Memory B cell (primary cell): Measurements from ENCODE around the gene SLC25A26.
"Not testable (repeated sequence)": the region's sequence is repeated elsewhere in the genome, so short reads cannot be mapped to it uniquely, and the experiment has no call there.

Experiments
- ATAC-seq: fragments of 150-1000 bp; cut with Tn5 transposase; 2 replicates; pipeline ENCODE4 v1.10.0; 2021; ENCODE audit warnings: low read depth, mild to moderate bottlenecking, moderate library complexity
- DNase-seq, 2 donors: peaks; one replicate each; pipeline ENCODE4 v3.0.0; 2022; ENCODE audit warnings: low spot score in 2 of 2
- H3K27ac Mint-ChIP-seq: one replicate; pipeline ENCODE4 v1.8.0; 2022; ENCODE audit warnings: mild to moderate bottlenecking, moderate library complexity, mixed read lengths
- H3K27me3 Mint-ChIP-seq: one replicate; pipeline ENCODE4 v1.8.0; 2022; ENCODE audit warnings: mixed read lengths
- H3K36me3 Mint-ChIP-seq: one replicate; pipeline ENCODE4 v1.8.0; 2022; ENCODE audit warnings: mild to moderate bottlenecking, mixed read lengths
- H3K4me1 Mint-ChIP-seq: one replicate; pipeline ENCODE4 v1.8.0; 2022; ENCODE audit warnings: mixed read lengths
- H3K4me3 Mint-ChIP-seq: one replicate; pipeline ENCODE4 v1.8.0; 2022; ENCODE audit warnings: mild to moderate bottlenecking, moderate library complexity, mixed read lengths
- H3K9me3 Mint-ChIP-seq: one replicate; pipeline ENCODE4 v1.8.0; 2022; ENCODE audit warnings: mixed read lengths

The SLC25A26 gene

GRCh38 chr3:66299085-66299484, 78.3 kb downstream of the SLC25A26 start:
- ATAC-seq, result not testable (repeated sequence)

GRCh38 chr3:66299891-66300290, 79.1 kb downstream of the SLC25A26 start:
- Mint-ChIP-seq H3K4me3 (no peak overlapping the region), H3K27me3 (no peaks in the 10 kb centered on the region), H3K36me3 (peaks cover under 1% of the 10 kb centered on the region), H3K4me1 (peaks cover 30% of the 10 kb centered on the region), H3K27ac (no peak overlapping the region), H3K9me3 (no peaks in the 10 kb centered on the region)
- DNase-seq (no peak), ATAC-seq (no peak)

More at GRCh38 chr3:66299085-66299484, 78.3 kb downstream of the SLC25A26 start:
- DNase-seq, H3K9me3 Mint-ChIP-seq, H3K36me3 Mint-ChIP-seq, H3K27ac Mint-ChIP-seq, H3K27me3 Mint-ChIP-seq, H3K4me3 Mint-ChIP-seq: not testable (repeated sequence)
- peaks cover 24% of the 10 kb centered on the region for H3K4me1 Mint-ChIP-seq

GRCh38 chr3:66302288-66302687, 81.5 kb downstream of the SLC25A26 start:
- Mint-ChIP-seq H3K4me1 (peaks cover 39% of the 10 kb centered on the region), H3K4me3 (no peak overlapping the region), H3K27me3 (no peaks in the 10 kb centered on the region), H3K9me3 (peaks cover 3% of the 10 kb centered on the region), H3K27ac (peak overlapping the region; percentile 83), H3K36me3 (peaks cover 17% of the 10 kb centered on the region)
- DNase-seq (no peak), ATAC-seq (peak; percentile 82)

GRCh38 chr3:66303491-66303901, 82.7 kb downstream of the SLC25A26 start:
- ATAC-seq (peak; percentile 52), DNase-seq (no peak)
- H3K36me3 Mint-ChIP-seq, result peaks cover 20% of the 10 kb centered on the region
- H3K27me3 Mint-ChIP-seq, result no peaks in the 10 kb centered on the region
- peaks cover 3% of the 10 kb centered on the region for H3K9me3 Mint-ChIP-seq
- peaks cover 34% of the 10 kb centered on the region for H3K4me1 Mint-ChIP-seq
- peak overlapping the region; percentile 83 for H3K27ac Mint-ChIP-seq
- peak overlapping the region; percentile 5 for H3K4me3 Mint-ChIP-seq

- Mint-ChIP-seq H3K4me1 (peaks cover 34% of the 10 kb centered on the region), H3K27ac (peak overlapping the region; percentile 83), H3K36me3 (peaks cover 20% of the 10 kb centered on the region), H3K27me3 (no peaks in the 10 kb centered on the region), H3K4me3 (peak overlapping the region; percentile 12), H3K9me3 (peaks cover 3% of the 10 kb centered on the region)
- DNase-seq, result no peak
- peak; percentile 22 for ATAC-seq
Measured at GRCh38 chr3:66304293-66304692, 83.5 kb downstream of the SLC25A26 start.

- peaks cover 34% of the 10 kb centered on the region for H3K4me1 Mint-ChIP-seq
- not testable (repeated sequence) for DNase-seq, ATAC-seq, H3K9me3 Mint-ChIP-seq, H3K27me3 Mint-ChIP-seq, H3K27ac Mint-ChIP-seq, H3K4me3 Mint-ChIP-seq
- peaks cover 20% of the 10 kb centered on the region for H3K36me3 Mint-ChIP-seq
Measured at GRCh38 chr3:66306086-66306485, 85.3 kb downstream of the SLC25A26 start.

- H3K4me1 Mint-ChIP-seq, result peaks cover 33% of the 10 kb centered on the region
- not testable (repeated sequence) for H3K4me3 Mint-ChIP-seq, DNase-seq, H3K9me3 Mint-ChIP-seq, H3K27ac Mint-ChIP-seq, H3K27me3 Mint-ChIP-seq, ATAC-seq
- peaks cover 20% of the 10 kb centered on the region for H3K36me3 Mint-ChIP-seq
Measured at GRCh38 chr3:66306991-66307390, 86.2 kb downstream of the SLC25A26 start.

- H3K9me3 Mint-ChIP-seq, result no peaks in the 10 kb centered on the region
- ATAC-seq (no peak), DNase-seq (no peak)
- H3K4me3 Mint-ChIP-seq, result no peak overlapping the region
- H3K27ac Mint-ChIP-seq, result no peak overlapping the region
- H3K4me1 Mint-ChIP-seq, result peaks cover 17% of the 10 kb centered on the region
- peaks cover 19% of the 10 kb centered on the region for H3K36me3 Mint-ChIP-seq
- no peaks in the 10 kb centered on the region for H3K27me3 Mint-ChIP-seq
Measured at GRCh38 chr3:66312039-66312438, 91.2 kb downstream of the SLC25A26 start.

GRCh38 chr3:66314455-66314854, 93.7 kb downstream of the SLC25A26 start:
- DNase-seq (no peak), ATAC-seq (no peak)
- peaks cover 19% of the 10 kb centered on the region for H3K4me1 Mint-ChIP-seq
- H3K27me3 Mint-ChIP-seq, result no peaks in the 10 kb centered on the region
- no peaks in the 10 kb centered on the region for H3K9me3 Mint-ChIP-seq
- H3K4me3 Mint-ChIP-seq, result no peak overlapping the region
- H3K27ac Mint-ChIP-seq, result no peak overlapping the region
- H3K36me3 Mint-ChIP-seq, result peaks cover 16% of the 10 kb centered on the region

GRCh38 chr3:66317750-66318376, 97.1 kb downstream of the SLC25A26 start:
- H3K9me3 Mint-ChIP-seq, result no peaks in the 10 kb centered on the region
- no peak for ATAC-seq
- no peak for DNase-seq
- H3K27me3 Mint-ChIP-seq, result no peaks in the 10 kb centered on the region
- H3K4me1 Mint-ChIP-seq, result peaks cover 27% of the 10 kb centered on the region
- H3K36me3 Mint-ChIP-seq, result peaks cover 23% of the 10 kb centered on the region
- no peak overlapping the region for H3K27ac Mint-ChIP-seq
- H3K4me3 Mint-ChIP-seq, result no peak overlapping the region

GRCh38 chr3:66320390-66320789, 99.6 kb downstream of the SLC25A26 start:
- DNase-seq (no peak), ATAC-seq (no peak)
- H3K36me3 Mint-ChIP-seq, result peaks cover 16% of the 10 kb centered on the region
- no peak overlapping the region for H3K4me3 Mint-ChIP-seq
- H3K4me1 Mint-ChIP-seq, result peaks cover 26% of the 10 kb centered on the region
- no peak overlapping the region for H3K27ac Mint-ChIP-seq
- no peaks in the 10 kb centered on the region for H3K9me3 Mint-ChIP-seq
- H3K27me3 Mint-ChIP-seq, result no peaks in the 10 kb centered on the region

GRCh38 chr3:66322436-66322835, 101.6 kb downstream of the SLC25A26 start:
- no peak overlapping the region for H3K4me3 Mint-ChIP-seq
- DNase-seq (no peak), ATAC-seq (no peak)
- H3K4me1 Mint-ChIP-seq, result peaks cover 26% of the 10 kb centered on the region
- no peak overlapping the region for H3K27ac Mint-ChIP-seq
- no peaks in the 10 kb centered on the region for H3K27me3 Mint-ChIP-seq
- no peaks in the 10 kb centered on the region for H3K9me3 Mint-ChIP-seq
- peaks cover 10% of the 10 kb centered on the region for H3K36me3 Mint-ChIP-seq

GRCh38 chr3:66326340-66326739, 105.5 kb downstream of the SLC25A26 start:
- peaks cover 5% of the 10 kb centered on the region for H3K36me3 Mint-ChIP-seq
- no peaks in the 10 kb centered on the region for H3K27me3 Mint-ChIP-seq
- H3K27ac Mint-ChIP-seq, result no peak overlapping the region
- H3K4me1 Mint-ChIP-seq, result peaks cover 17% of the 10 kb centered on the region
- H3K9me3 Mint-ChIP-seq, result no peaks in the 10 kb centered on the region
- no peak overlapping the region for H3K4me3 Mint-ChIP-seq
- no peak for ATAC-seq
- DNase-seq, result no peak

- Mint-ChIP-seq H3K27me3 (no peaks in the 10 kb centered on the region), H3K27ac (peak overlapping the region; percentile 83), H3K4me1 (peaks cover 10% of the 10 kb centered on the region), H3K4me3 (no peak overlapping the region), H3K36me3 (peaks cover 6% of the 10 kb centered on the region), H3K9me3 (no peaks in the 10 kb centered on the region)
- ATAC-seq (no peak), DNase-seq (no peak)
Measured at GRCh38 chr3:66335671-66336070, 114.9 kb downstream of the SLC25A26 start.

GRCh38 chr3:66336333-66336766, 115.5 kb downstream of the SLC25A26 start:
- no peak for ATAC-seq
- H3K4me3 Mint-ChIP-seq, result no peak overlapping the region

More at GRCh38 chr3:66336333-66336766, 115.5 kb downstream of the SLC25A26 start:
- H3K4me1 Mint-ChIP-seq, result peaks cover 10% of the 10 kb centered on the region
- no peaks in the 10 kb centered on the region for H3K27me3 Mint-ChIP-seq
- H3K36me3 Mint-ChIP-seq, result peaks cover 6% of the 10 kb centered on the region
- H3K9me3 Mint-ChIP-seq, result no peaks in the 10 kb centered on the region
- DNase-seq, result no peak
- no peak overlapping the region for H3K27ac Mint-ChIP-seq
